IPS DF 19.7 (cell line): ENCODE measurements around the gene FRMD4B.

ENCODE experiments used
- DNase-seq: peaks from one replicate; pipeline ENCODE4 v3.0.0-alpha.2; 2013; ENCODE audit warnings: low read depth, low spot score

FRMD4B gene

DNA sequence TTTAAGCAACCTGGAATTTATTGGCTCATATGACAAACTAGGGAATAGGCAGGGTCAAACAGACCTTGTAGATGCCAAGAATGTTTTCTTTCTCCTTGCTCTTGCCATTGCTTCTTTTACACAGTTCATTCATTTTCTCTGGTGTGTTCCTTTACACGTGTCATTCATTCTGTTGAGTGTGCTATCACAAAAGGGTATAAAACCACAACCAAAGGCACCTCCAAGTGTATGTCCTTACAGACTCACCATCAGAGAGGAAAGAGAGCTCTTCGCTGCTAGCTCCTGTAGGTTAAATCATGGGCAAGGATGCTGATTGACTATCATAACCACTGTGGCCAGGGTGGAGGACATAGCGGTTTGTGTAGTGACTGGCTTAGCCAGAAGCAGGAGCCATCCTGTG, 19.2 kb upstream of the FRMD4B start:
- no peak for DNase-seq

DNA sequence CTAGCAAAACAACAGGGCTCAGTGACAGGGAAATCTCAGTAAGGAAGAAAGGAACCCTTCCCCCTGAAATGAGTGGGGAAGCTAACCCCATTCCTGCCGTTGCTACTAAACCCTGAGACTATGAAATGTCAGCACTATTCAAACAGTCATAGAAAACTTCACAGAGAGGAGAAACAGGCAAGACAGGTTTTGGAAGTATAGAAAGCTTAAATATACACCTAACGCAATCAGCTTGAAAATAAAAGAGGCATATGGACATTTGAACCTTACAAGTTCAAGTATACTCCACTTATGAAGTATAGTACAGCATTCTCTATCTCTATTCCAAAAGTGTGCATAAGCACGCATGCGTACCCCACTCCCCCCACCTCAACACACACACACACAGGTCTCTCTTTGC, 17.6 kb upstream of the FRMD4B start:
- no peak for DNase-seq

DNA sequence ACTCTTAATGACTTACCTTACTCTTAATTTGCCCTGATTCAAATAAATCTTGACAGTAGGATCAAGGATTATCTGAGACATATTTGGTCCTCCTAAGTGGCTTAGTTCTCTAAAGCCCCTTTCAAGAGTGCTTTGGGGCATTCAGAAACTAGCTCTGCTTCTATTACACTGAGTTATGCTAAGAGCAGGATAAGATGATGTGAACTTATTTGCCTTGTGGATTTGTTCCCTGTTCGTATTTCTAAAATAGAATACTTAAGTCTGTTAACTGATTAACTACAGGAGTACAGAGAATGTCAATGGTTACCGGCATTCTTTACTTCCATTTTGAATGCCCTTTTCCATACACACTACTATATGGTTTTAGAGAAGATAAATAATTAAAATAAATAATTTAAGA, 14.8 kb upstream of the FRMD4B start:
- no peak for DNase-seq

DNA sequence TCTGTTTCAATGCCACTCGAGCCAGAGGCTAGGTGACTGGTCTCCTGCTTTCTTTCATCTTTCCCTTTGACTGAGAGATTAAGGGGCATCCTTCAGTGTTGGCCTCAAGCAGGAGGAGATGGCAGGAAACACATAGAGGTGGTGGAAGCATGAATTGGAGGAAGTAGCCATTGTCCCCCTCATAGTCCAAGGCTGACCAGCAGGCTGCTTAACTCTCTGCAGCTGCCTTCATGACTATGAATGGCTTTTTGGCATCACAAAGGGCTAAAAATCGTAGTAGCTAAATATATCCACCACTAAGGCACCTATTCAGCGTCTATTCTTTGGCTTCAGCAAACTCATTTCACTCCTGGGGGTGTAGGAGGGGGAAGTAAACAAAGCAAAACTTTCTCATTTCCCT, 7.0 kb upstream of the FRMD4B start:
- no peak for DNase-seq

DNA sequence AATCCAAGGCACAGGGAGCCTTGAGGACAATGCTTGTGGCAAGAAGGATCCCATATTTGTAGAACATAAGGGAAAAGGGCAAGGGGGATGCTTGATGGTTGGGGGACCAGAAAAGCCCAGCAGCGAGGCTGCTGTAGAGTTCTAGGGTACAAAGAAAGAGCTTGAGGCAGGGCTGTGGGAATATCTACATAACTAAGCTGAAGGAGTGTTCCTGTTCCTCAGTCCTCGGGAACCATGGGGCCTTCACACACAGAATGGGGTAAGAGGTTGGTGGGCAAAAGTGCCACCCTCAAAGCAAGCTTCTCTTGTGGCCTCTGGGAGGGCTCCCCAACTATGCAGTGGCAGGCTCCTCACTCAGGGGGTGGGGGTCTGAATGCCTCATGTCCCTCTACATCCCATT, 6.5 kb upstream of the FRMD4B start:
- no peak for DNase-seq

DNA sequence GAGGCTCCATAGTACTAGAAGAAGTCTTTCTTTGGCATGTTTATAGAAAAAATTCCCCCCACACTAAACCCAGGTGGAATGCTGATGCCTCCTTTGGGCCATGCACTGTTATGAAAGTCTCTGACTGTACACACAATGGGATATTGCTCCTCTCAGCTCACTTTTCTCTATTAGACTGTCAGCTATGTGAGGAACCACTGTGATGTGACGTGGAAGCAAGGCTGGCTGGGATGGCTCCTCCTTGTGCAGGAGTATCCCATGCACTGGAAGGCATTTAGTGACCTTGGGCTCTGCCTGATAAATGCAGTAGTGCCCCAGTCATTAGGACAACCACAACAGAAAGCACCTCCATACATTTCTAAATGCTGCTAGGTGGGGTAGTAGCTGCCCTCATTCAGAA, 5.7 kb upstream of the FRMD4B start:
- no peak for DNase-seq

DNA sequence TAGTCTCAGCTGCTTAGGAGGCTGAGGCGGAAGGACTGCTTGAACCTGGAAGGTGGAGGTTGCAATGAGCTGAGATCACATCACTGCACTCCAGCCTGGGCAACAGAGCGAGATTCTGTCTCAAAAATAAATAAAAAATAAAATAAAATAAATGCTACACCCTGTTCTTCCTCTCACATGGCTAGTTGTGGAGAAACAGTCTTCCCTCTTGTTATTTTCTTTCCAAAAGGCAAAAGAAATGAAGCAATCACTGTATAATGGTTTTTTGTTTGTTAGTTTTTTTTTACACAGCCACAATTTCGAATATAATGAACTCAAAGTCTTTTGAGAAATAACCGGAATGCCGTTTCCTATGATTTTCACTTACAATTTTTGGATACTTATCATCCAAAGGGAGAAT, 4.9 kb upstream of the FRMD4B start:
- DNase-seq: no peak

DNA sequence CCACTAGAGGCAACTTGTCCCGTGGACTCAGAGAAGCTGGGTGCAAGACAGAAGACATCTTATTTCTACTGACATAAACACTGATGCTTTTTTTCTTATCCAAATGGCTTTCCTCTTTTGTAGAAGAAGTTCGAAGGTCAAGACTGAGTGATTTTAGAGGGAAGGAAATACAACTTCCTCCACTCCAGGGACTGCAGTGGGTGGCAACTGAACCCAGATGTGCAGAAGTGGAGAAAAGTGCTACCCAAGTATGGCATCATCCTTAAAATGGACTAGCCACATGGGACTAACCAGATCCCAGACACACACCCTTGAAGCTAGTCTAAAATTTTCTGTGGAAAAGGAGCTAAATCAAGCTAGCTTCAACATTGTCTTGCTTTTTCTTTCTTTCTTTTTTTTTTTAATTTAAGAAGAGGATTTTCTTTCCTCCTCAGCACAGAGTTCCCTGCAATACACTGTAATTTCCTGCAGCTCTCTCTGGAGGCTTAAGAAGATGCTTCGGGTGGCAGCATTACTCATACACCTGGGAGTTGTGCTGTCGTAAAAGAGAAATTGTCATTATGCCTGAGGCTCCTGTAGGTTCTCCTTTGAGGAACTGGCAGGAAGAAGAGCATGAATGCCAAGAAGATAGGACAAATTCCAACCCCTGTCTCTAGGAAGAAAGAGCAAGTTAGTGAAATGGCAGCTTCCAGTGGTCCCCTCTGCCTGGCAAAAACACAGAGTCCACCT, 3.8 kb upstream of the FRMD4B start:
- no peak for DNase-seq

DNA sequence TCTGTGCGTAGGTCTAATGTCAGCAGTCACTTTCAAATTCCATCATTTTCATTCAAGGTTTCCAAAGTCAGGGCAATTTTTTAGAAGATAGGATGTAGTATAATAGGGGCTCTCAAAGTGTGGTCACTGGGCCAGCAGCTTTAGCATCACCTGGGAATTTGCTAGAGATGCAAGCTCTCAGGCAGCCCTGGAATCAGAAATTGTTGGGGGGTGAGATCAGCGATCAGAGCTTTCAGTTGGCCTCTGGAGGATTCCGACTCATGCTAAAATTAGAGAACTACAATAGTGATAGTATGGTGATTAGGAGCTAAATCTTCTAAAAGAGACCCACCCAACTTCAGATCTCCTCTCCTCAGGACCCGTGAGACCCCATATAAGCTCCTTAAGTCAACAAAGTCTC, 2.4 kb upstream of the FRMD4B start:
- no peak for DNase-seq

DNA sequence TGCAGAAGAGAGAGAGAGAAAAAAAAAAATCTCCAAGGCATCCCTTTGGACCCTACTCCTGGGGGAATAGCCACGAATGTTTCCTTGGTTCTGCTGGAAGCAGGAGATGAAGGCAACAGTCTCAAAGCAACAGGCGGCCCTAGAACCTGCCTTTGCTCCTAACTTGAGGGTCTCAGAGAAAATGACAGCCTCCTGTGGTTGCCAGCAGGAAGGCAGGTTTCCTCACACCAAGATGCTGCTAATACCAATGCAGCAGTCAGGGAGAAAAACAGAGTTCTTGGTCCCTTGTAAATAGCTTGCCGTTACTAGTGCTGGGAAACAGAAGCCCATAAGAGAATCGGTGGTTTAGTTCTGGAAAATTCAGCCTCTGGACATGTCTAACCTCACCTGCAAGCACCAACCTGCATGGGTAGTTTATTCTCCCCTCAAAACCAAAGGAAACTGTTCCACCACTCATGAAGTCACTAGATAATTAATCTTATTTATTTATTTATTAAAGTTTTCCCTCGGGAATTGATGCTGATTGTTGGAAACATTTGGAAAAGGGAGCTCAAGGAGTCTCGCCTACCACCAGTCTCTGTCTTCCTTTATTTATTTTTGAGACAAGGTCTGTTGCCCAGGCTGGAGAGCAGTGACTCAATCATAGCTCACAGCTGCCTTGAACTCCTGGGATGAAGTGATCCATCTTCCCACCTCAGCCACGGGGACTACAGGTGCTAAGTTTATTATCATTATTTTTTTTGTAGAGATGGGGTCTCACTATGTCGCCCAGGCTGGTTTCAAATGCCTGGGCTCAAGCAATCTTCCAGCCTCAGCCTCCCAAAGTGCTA, 883 bp upstream of the FRMD4B start:
- no peak for DNase-seq

DNA sequence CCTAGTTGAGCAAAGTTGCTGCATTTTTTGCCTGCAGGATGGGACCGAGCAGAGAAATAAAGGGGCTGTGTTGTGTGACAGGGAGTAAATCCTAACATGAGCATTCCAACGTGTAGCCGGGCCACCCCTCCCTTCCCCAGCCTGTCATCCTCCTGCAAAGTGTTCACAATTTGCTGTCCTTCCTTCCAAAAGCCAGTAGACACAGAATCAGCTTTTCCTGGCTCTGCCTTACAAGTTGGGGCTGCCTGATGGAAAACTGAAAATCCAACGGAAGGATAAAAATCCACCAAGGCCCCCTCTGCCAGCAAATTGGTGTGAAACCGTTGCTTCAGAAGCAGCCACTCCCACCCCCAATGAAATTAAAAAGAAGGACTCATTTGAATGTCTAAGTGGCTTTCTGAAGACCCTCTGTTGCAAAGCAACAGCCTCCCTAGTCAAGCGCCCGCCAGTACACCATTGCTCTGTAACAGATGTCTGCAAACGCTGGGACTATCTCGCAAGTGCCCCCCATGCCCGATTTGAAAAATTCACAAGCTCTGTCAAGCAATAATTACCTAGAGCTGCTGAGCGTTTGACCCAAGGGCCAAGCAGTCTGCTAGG, 665 bp downstream of the FRMD4B start:
- DNase-seq: no peak

DNA sequence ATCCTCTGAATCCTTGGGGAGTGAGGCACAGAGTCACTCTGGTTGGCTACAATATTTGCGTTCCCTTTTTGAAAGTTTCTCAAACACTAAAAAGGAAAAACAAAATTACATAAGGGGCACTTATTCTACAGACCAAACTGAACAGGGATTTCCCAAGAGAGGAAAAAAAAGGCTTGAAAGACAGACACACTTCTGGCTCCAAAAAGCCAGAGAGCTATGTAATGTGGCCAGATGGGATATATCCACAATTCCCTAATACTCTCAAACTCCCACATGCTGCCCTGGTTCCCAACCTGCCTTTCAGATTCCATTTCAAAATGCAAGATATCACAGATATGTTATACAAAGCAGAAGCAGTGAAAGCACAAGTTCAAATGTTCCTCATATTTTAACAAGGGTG, 1.6 kb downstream of the FRMD4B start:
- DNase-seq: no peak

DNA sequence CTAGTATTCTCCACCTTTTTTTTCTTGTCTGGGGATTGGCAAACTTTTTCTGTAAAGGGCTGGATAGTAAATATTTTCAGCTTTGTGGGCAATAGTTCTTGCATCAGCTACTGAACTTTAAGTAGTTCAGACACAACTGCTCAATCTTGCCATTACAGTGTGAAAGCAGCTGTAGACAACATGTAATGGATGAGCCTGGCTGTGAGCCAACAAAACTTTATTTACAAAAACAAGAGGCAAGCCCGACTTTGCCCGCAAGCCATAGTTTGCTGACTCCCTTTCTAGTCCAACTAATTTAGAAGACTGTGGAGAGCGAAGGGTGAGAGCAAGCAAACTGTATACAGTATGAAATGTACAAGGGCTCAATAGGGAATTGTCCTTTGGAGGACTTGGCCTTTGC, 6.2 kb downstream of the FRMD4B start:
- no peak for DNase-seq

DNA sequence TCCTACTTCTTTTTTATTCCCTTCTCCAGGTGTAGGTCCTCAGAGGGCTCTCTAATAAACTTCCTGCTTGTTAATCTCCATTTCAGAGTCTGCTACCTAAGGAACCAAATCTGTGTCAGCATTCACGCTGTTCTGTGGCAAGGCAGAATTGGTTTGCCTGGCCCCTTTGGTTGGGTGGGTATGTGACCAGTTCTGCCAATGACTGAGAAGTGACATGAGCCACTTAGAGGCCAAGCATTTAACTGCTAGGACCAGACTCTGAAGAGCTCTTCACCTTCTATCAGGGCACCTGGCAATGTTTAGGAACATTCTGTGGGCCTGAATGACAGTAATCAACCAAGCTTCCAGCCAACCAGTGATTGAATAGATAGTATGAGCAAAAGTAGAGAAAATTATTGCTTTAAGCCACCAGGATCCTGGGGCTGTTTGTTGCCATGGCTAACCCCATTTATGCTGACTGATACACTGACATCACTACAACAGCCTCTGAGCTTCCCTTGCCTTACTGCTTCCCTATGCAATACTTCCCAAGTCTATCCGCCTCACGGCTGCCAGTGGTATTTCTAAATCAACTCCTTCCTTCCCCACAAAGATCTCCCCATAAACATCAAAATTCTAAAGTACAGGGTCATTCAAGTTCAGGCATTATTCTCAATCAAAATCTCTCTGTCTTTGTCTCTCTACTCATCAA, 7.6 kb downstream of the FRMD4B start:
- no peak for DNase-seq

DNA sequence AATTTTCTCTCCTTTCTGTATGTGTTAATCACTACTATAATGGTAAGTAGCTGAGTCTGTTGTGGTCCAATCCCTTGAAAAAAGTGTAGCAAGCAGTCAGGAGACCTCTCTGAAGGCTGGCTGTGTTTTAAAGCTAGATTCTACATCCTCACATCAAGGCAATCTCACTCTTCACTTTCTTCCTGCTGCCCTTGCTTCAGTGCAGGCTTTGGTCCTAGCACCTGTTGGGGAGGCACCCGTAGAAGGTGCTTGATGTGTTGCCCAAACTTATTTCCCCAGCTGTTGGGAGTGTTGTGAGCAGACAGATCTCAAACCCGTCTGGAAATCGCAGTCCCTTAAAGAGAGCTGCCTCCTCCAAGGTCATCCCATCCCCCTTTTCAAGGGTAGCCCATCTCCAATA, 8.6 kb downstream of the FRMD4B start:
- no peak for DNase-seq

DNA sequence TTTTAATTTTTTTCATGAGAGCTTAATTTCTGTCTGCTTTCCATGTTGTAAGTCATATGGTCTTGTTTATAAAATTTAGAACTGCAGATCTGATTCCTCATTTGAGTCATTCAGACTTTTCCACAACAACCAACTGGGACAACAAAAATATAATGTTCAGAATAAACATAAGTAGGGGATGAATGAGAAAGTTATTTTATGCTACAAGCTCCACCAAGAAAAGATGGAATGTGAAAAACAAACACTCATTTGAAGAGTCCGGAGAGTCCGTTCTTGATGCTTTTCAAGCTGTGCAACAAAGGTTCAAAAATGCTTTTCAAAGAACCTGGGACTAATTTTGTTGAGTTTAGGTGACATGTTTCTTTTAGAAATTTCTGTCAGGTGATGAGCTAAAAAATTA, 9.2 kb downstream of the FRMD4B start:
- DNase-seq: no peak

DNA sequence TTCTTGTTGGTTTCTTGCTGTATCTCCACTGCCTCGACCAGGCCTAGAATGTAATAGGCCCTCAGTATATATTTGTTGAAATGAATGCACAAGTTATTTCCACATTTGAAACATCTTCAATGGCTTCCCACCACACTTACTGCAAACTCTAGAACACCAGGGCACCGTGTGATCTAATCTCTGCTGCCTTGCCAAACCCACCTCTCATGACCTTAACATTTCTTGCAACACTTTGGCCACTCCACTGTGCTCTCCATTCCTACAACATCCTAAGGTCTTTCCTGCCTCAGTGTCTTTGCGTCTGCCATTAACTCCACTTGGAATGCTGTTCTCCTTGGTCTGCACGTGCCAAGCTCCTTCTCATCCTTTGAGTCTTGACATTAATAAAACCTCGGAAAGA, 14.1 kb downstream of the FRMD4B start:
- DNase-seq: no peak

DNA sequence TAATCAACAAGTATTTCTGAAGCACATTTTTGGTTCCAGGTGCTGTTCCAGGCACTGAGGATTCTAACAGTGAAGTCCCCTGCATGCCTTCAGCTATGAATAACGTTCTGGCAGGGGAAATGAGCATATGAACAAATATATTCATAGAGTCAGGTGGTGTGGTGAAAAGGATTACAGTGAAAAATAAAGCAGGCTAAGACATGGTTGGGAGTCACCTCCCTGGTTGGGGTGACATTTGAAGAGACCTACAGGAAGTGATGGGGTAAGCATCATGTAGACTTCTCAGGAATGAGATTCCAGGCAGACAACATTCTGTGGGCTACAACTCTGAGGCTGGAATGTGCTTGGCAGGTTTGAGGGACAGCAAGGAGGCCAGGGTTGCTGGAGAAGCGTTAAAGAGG, 15.0 kb downstream of the FRMD4B start:
- DNase-seq: no peak

DNA sequence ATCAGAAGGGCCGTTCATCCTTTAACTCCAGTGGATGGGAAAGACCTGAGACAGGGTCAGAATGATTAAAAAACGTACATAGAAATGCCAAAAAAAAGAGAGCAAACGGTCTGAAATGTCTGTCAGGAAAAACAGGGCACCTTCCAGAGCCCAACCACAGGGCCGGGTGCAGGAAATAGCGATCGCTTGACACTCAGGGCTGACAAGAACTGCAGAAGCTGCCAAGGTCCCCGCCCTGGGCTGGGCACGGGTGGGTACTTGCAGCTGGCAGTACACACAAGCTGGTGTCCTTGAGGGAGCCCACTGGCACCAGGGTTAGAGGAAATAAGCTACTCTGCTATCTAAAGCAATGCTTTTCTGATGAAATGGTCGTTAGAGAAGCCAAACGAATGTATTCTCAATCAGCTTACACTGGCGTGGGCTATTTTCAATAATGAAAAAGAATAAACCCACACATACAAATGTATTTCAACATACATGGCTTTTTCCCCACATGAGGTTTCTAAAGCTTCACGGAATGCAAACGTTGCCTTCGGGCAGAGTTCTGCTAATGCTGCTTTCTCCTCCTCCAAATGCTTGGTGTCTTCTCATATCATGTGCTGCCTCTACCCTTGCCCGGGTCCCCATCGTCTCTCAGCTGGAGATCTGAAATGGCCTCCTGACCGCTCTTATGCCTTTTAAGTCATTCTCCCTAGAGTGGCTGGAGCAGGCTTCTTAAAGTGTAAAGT, 15.6 kb downstream of the FRMD4B start:
- no peak for DNase-seq

DNA sequence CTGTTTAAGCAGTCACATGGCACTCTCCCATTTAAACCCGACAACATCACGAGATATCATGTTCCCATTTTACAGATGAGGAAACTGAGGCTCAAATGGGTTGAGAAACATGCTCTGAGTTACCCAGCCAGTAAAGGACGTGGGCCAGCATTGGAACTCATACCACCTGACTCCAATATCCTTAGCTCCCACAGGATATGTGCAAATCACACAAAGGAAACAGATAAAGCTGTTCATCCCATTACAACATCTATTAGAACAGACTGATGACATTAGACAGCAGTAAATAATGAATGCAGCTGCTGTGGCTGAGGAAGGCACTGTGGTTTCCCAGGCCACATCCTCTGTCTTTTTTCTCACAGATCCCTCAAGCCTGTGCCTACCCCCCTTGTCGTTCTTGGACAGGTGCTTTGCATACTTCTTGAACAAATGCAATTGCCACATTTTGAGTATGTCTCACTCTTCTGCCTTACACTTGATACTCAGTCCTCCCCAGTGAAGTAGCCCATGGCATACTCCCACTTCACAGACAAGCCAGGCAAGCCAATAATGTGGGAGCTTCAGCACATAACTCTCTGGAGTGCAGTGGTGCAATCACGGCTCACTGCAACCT, 17.7 kb downstream of the FRMD4B start:
- DNase-seq: no peak

DNA sequence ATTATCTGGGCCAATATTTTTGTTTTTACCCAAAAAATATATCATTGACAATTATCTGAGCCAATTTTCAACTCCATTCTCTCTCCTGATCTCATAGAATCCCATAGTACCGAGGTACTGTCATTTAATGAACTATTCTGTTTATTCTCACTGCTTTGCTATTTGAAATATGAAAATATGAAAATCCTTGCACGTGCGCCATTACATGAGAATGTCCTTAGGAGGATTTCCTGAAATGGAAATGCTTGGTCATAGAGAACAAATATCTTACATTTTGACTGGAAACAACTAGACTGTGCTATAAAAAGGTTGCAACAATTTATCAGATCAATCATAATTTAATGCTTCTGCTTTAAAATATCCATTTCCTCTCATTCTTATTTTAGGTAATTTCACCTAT, 18.3 kb downstream of the FRMD4B start:
- DNase-seq: no peak
